NCI-H1417 (cell line): ENCODE results near the gene HARS2.
"Not testable (repeated sequence)": the region's sequence is repeated elsewhere in the genome, so short reads cannot be mapped to it uniquely, and the experiment has no call there.

Experiments
- DNase-seq, 3 experiments: peaks; one replicate each; lab custom pipeline; 2025; lab: John Stamatoyannopoulos, UW

Gene HARS2

GRCh38 chr5:140700177-140701144 is 9.2 kb downstream of the HARS2 start, which contains the start of gene ZMAT2:
Gene ZMAT2 (plus strand): TSS chr5:140700447. CDS start chr5:140700461, 14 bp downstream.
- peak; percentile 87 to 97 (median 95) for DNase-seq

- DNase-seq = no peak
Measured at GRCh38 chr5:140707812-140708211, 16.6 kb downstream of the HARS2 start.

- DNase-seq = not testable (repeated sequence)
Measured at GRCh38 chr5:140708787-140709186, 17.5 kb downstream of the HARS2 start.

GRCh38 chr5:140710899-140711552 is 19.8 kb downstream of the HARS2 start:
- peak in 2 of 3 experiments; percentile 83 to 95 for DNase-seq

DNA sequence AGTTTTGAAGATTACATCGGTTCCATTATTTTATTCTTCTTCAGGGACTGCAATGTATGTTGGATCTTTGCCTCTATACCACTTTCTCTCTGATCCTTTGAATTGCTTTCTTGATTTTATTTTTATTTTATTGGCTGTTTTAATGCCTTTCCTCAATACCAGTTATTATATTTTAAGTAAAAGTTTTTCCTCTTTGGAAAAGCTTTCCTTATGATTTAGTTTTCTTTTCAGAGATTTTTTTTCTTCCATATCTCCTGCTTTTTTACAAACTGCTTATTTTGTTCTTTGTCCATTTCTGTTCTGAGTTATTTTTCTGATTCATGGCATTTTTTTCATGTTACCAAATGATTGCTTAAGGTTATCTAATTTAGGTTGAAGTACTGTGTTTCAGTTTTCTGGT is 20.5 kb downstream of the HARS2 start:
- no peak for DNase-seq

- no peak for DNase-seq
Measured at GRCh38 chr5:140713562-140714094, 22.4 kb downstream of the HARS2 start.

GRCh38 chr5:140716238-140716637 is 25.0 kb downstream of the HARS2 start:
- not testable (repeated sequence) for DNase-seq

DNA sequence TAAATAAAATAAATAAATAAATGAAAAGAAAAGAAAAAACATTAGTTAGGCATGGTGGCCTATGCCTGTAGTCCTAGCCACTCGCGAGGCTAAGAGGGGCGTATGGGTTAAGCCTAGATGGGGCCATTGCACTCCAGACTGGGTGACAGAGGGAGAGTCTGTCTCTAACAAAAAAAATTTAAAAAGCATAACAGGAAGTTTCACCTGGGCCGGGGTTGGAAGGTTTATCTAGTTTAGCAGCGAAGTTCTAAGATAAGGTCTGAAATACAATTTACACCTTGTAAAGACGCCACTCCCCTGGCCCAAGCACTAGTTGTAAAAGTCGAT is 27.0 kb downstream of the HARS2 start:
- no peak for DNase-seq

DNA sequence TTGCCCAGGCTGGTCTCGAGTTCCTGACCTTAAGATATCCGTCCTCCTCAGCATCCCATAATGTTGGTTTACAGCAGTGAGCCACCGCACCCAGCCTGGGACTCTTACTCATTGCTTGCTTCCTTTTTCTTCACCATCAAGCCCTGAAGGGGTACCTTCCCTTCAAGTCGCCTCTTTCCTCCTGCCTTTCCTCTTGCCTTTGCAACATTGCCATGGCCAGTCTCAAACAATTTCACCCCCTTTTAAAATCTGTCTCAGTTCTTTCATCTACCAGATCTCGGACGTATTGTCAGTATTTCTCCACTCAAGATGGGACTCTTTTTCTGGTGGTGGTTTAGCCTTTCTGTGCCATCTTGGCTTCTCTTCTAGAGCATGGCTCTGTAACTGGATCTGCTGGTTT is 29.5 kb downstream of the HARS2 start:
- not testable (repeated sequence) for DNase-seq

- DNase-seq = not testable (repeated sequence)
Measured at GRCh38 chr5:140721395-140721794, 30.1 kb downstream of the HARS2 start.

- peak in 2 of 3 experiments; percentile 57 to 83 for DNase-seq
Measured at GRCh38 chr5:140725799-140726471, 34.7 kb downstream of the HARS2 start.

- DNase-seq = no peak
Measured at GRCh38 chr5:140733098-140733497, 41.8 kb downstream of the HARS2 start.

DNA sequence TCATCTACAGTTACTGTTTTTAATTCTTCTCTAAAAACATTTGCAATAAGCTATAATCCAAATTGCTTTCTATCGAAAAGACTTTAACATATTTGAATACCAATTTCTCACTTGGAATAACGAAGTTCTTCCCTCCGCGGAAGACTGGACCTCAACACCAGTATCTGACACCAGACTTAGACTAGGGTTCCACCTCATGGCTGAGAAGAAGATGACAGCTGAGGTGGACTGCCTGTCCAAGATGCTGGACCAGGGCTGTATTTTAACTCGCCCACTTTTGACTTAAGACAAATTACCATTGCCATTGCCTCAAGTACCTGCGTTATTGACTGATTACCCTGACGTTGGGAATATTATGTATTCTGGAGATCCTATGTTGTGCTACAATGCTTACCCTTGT is 43.1 kb downstream of the HARS2 start:
- DNase-seq = peak in 1 of 3 experiments; percentile 54

GRCh38 chr5:140737486-140737885 is 46.2 kb downstream of the HARS2 start:
- DNase-seq = no peak

DNA sequence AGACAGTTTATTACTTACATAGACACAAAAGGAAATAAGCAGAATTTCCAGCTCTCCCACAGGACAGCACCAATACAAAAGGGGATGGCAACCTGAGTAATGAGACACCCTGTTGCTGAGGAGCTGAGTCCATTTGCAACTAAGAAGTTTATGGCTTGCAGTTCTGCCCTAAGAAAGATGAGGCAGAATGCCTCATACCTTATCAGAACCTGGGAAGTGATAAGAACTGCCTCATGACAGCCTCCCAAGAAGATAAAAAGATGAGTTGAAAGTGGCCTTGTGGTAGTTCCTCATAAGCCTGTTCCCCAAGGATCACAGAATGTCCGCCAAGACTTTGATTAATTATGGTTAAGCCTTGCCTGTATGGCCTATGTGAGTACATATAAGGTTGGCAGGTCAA is 50.7 kb downstream of the HARS2 start:
- no peak for DNase-seq
